ENCODE data around the gene ERBB4.

DNA sequence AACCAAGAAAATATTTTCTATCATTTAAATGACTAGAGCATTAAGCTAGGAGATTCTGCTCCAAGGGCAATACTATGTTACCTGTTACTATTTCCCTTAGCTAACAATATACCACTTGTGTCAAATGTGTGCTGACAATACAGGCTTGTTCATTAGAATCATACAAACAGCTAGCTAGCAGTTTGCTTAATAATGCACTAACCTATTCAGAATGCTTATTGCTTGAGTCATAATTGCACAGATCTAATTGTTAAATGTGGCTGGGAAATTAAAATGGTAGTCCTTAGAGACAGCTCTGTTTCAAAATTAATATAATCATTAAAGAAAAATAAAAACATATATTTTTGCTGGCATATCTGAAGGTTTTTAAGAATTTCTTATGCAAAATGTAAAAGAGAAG is 344.2 kb downstream of the ERBB4 start:
- TF ChIP-seq NFYA (IDR thresholded peaks at IDR 0.05; ENCODE audit: borderline replicate concordance, low read depth, low read length) (no peak), ZNF274 (IDR thresholded peaks at IDR 0.05; ENCODE audit: insufficient read depth, insufficient read length) (no peak), RB1 (IDR thresholded peaks at IDR 0.05; ENCODE audit: borderline replicate concordance) (no peak)
